GM13976 (cell line): ENCODE measurements around the gene ARID1A.

Experiments used
- DNase-seq: peaks from one replicate; pipeline ENCODE4 v3.0.0; 2012; ENCODE audit warnings: low spot score
- CTCF ChIP-seq: IDR thresholded peaks from 2 replicates; pipeline ENCODE4 v1.5.1; 2012; ENCODE audit warnings: borderline replicate concordance, mild to moderate bottlenecking; ENCODE audit not compliant: insufficient read depth; ENCODE audit errors: extremely low read depth, missing control alignments, control extremely low read depth
- in situ Hi-C: fragments of 300-500 bp; cut with MboI; formaldehyde crosslinking; loops from one replicate; pipeline ENCODE4 v1.12.0; 2022; ENCODE audit warnings: low sequenced_read_pairs, mixed read lengths, inconsistent platforms; ENCODE audit not compliant: unreplicated experiment

Gene ARID1A

GRCh38 chr1:26693599-26694572, 1.9 kb upstream of the ARID1A start:
- no peak for DNase-seq
- TF ChIP-seq CTCF: no peak
- in situ Hi-C loops: no loop called here

- DNase-seq: no peak
- in situ Hi-C loops: no loop called here
- TF ChIP-seq CTCF: no peak
These were observed 1.0 kb upstream of the ARID1A start for GRCh38 chr1:26694638-26695355.

GRCh38 chr1:26696119-26696653, 371 bp downstream of the ARID1A start:
- DNase-seq: no peak
- TF ChIP-seq CTCF: no peak
- in situ Hi-C loops: no loop called here

GRCh38 chr1:26696654-26697430, 1.0 kb downstream of the ARID1A start:
- in situ Hi-C loops: no loop called here

GRCh38 chr1:26697431-26697977, 1.7 kb downstream of the ARID1A start:
- no peak for TF ChIP-seq CTCF
- DNase-seq: peak; percentile 48
- in situ Hi-C loops: no loop called here

More at GRCh38 chr1:26696654-26697430, 1.0 kb downstream of the ARID1A start:
- TF ChIP-seq CTCF: no peak
- peak; percentile 65 for DNase-seq
